H1 (cell line): ENCODE results near the gene EDEM2. TPM values are rescaled to one million over a fixed set of nuclear protein-coding genes. Genes with fewer than 3 reads are reported as not detected.

ENCODE experiments used
- CTCF ChIA-PET: fragments of 300-600 bp; sonication (Branson Sonifier 250); formaldehyde crosslinking; loops from one replicate; lab custom pipeline; 2021; ENCODE audit not compliant: partially characterized antibody; lab: Charles Lee
- POLR2A ChIA-PET: fragments of 300-600 bp; sonication (Branson Sonifier 250); formaldehyde crosslinking; loops from one replicate; lab custom pipeline; 2021; ENCODE audit warnings: inconsistent platforms; ENCODE audit not compliant: partially characterized antibody; lab: Charles Lee
- DNase-seq, 2 experiments: peaks; one replicate each; pipeline versions ENCODE4 v3.0.0 to v3.0.0-alpha.2; 2010 to 2022; ENCODE audit warnings: low spot score in 2 of 2, low read depth in 1 of 2, mixed read lengths in 1 of 2
- FAIRE-seq: peaks from 2 replicates; lab custom pipeline; 2011; peaks lifted over from hg19 to GRCh38; lab: Jason Lieb, UNC
- H2AFZ ChIP-seq: 2 replicates; pipeline ENCODE4 v1.8.1; 2012; ENCODE audit warnings: low read length, inconsistent platforms
- H2AK5ac ChIP-seq: 2 replicates; pipeline ENCODE4 v1.6.1; 2013; ENCODE audit warnings: low read depth, low read length
- H2BK120ac ChIP-seq: replicated peaks from 2 replicates; pipeline ENCODE3; 2013; ENCODE audit warnings: low read depth, low read length, inconsistent platforms
- H2BK12ac ChIP-seq: 2 replicates; pipeline ENCODE4 v1.6.1; 2013; ENCODE audit warnings: low read depth, low read length
- H2BK15ac ChIP-seq: 2 replicates; pipeline ENCODE4 v1.6.1; 2013; ENCODE audit warnings: low read length
- H2BK20ac ChIP-seq: 2 replicates; pipeline ENCODE4 v1.6.1; 2013; ENCODE audit warnings: low read length
- H2BK5ac ChIP-seq: 2 replicates; pipeline ENCODE4 v1.6.1; 2013; ENCODE audit warnings: low read depth, low read length
- H3K14ac ChIP-seq: 2 replicates; pipeline ENCODE4 v1.6.1; 2013; ENCODE audit warnings: inconsistent platforms; ENCODE audit not compliant: insufficient read length
- H3K18ac ChIP-seq: 2 replicates; pipeline ENCODE4 v1.6.1; 2013; ENCODE audit warnings: low read length; ENCODE audit errors: extremely low read depth
- H3K23ac ChIP-seq: 2 replicates; pipeline ENCODE4 v1.6.1; 2013; ENCODE audit warnings: inconsistent platforms; ENCODE audit not compliant: insufficient read length
- H3K23me2 ChIP-seq: 2 replicates; pipeline ENCODE4 v1.6.1; 2013; ENCODE audit warnings: low read depth, low read length
- H3K27ac ChIP-seq: 2 replicates; pipeline ENCODE4 v1.6.1; 2011; ENCODE audit warnings: low read depth, low read length, inconsistent platforms
- H3K27me3 ChIP-seq, 4 experiments: replicated peaks in 1 of 4; 1 replicate in 1 of 4; 2 replicates in 3 of 4; pipeline versions ENCODE4 v1.6.1 to v1.8.1; 2011 to 2013; ENCODE audit warnings: low read length in 3 of 4, mild to moderate bottlenecking in 3 of 4, inconsistent platforms in 2 of 4, mixed read lengths in 2 of 4, moderate library complexity in 1 of 4; ENCODE audit not compliant: control insufficient read depth in 3 of 4, insufficient read depth in 3 of 4; ENCODE audit errors: extremely low read depth in 1 of 4
- H3K36me3 ChIP-seq, 4 experiments: 2 replicates each; pipeline versions ENCODE4 v1.6.1 to v1.8.1; 2011 to 2013; ENCODE audit warnings: mild to moderate bottlenecking in 4 of 4, low read length in 3 of 4, moderate library complexity in 2 of 4, control low read depth in 1 of 4, inconsistent platforms in 1 of 4; ENCODE audit not compliant: insufficient read depth in 4 of 4, control insufficient read depth in 2 of 4
- H3K4ac ChIP-seq: replicated peaks from 2 replicates; pipeline ENCODE3; 2013; ENCODE audit warnings: low read length, low read depth, mixed read lengths, inconsistent platforms; ENCODE audit not compliant: insufficient read length
- H3K4me1 ChIP-seq, 4 experiments: replicated peaks in 1 of 4; 1 replicate in 1 of 4; 2 replicates in 3 of 4; pipeline versions ENCODE4 v1.6.1 to v1.8.1; 2011 to 2013; ENCODE audit warnings: low read length in 3 of 4, inconsistent platforms in 2 of 4, mixed read lengths in 1 of 4; ENCODE audit not compliant: insufficient read depth in 4 of 4, control insufficient read depth in 3 of 4
- H3K4me2 ChIP-seq, 2 experiments: 2 replicates each; pipeline versions ENCODE4 v1.6.1 to v1.8.1; 2011 to 2013; ENCODE audit warnings: low read depth in 2 of 2, low read length in 2 of 2, control low read depth in 1 of 2, inconsistent platforms in 1 of 2, mild to moderate bottlenecking in 1 of 2; ENCODE audit not compliant: insufficient read depth in 1 of 2
- H3K4me3 ChIP-seq, 4 experiments: fragments of 200-600, 300-600 bp in 1 of 4; sonication (generic), shearing (Covaris generic), sonication (Bioruptor Twin) in 1 of 4; 2 replicates each; pipeline versions ENCODE4 v1.5.1 to v1.8.1; 2011 to 2016; ENCODE audit warnings: low read length in 4 of 4, low read depth in 3 of 4, control low read depth in 2 of 4, inconsistent platforms in 2 of 4, mild to moderate bottlenecking in 2 of 4, mixed read lengths in 1 of 4, moderate library complexity in 1 of 4; ENCODE audit not compliant: insufficient read depth in 2 of 4; ENCODE audit errors: extremely low read depth in 1 of 4
- H3K56ac ChIP-seq: replicated peaks from 2 replicates; pipeline ENCODE3; 2013; ENCODE audit warnings: low read depth, mild to moderate bottlenecking, mixed read lengths, low read length, inconsistent platforms; ENCODE audit not compliant: insufficient read length
- H3K79me1 ChIP-seq: 2 replicates; pipeline ENCODE4 v1.6.1; 2013; ENCODE audit warnings: low read depth, low read length, control low read depth
- H3K79me2 ChIP-seq, 2 experiments: 2 replicates each; pipeline versions ENCODE4 v1.6.1 to v1.8.1; 2012 to 2013; ENCODE audit warnings: low read length in 2 of 2, mild to moderate bottlenecking in 2 of 2, inconsistent platforms in 1 of 2; ENCODE audit not compliant: insufficient read depth in 2 of 2, control insufficient read depth in 1 of 2
- H3K9ac ChIP-seq, 4 experiments: replicated peaks in 1 of 4; 1 replicate in 1 of 4; 2 replicates in 3 of 4; pipeline versions ENCODE4 v1.6.1 to v1.8.1; 2011 to 2013; ENCODE audit warnings: low read depth in 3 of 4, low read length in 3 of 4, control low read depth in 2 of 4, mild to moderate bottlenecking in 2 of 4, moderate library complexity in 2 of 4, inconsistent platforms in 1 of 4; ENCODE audit errors: extremely low read depth in 1 of 4
- H3K9me3 ChIP-seq, 2 experiments: 2 replicates each; pipeline versions ENCODE4 v1.6.1 to v1.8.1; 2012 to 2013; ENCODE audit warnings: mild to moderate bottlenecking in 2 of 2, moderate library complexity in 2 of 2, control low read depth in 1 of 2, inconsistent platforms in 1 of 2, low read depth in 1 of 2, low read length in 1 of 2, mixed read lengths in 1 of 2; ENCODE audit not compliant: insufficient read depth in 2 of 2
- H4K20me1 ChIP-seq, 2 experiments: replicated peaks in 1 of 2; 2 replicates each; pipeline versions ENCODE3 to v1.8.1; 2011 to 2013; ENCODE audit warnings: inconsistent platforms in 2 of 2, low read length in 2 of 2, mild to moderate bottlenecking in 1 of 2; ENCODE audit not compliant: insufficient read depth in 2 of 2, control insufficient read depth in 1 of 2
- H4K5ac ChIP-seq: 2 replicates; pipeline ENCODE4 v1.6.1; 2013; ENCODE audit warnings: low read length, low read depth, mixed read lengths, inconsistent platforms; ENCODE audit not compliant: insufficient read length
- H4K8ac ChIP-seq: 2 replicates; pipeline ENCODE4 v1.8.0; 2013; ENCODE audit warnings: mild to moderate bottlenecking, moderate library complexity, low read length, inconsistent platforms; ENCODE audit not compliant: insufficient read depth; ENCODE audit errors: extremely low read depth
- H4K91ac ChIP-seq: replicated peaks from 2 replicates; pipeline ENCODE3; 2013; ENCODE audit warnings: low read length, mixed read lengths, inconsistent platforms; ENCODE audit not compliant: insufficient read length
- MAX ChIP-seq: IDR thresholded peaks from 2 replicates; pipeline ENCODE4 v1.6.1; 2012; ENCODE audit warnings: inconsistent platforms
- RXRA ChIP-seq: IDR thresholded peaks from 2 replicates; pipeline ENCODE4 v1.6.1; 2011; ENCODE audit warnings: low read depth, mild to moderate bottlenecking, low read length, moderate library complexity; ENCODE audit not compliant: insufficient read depth
- WGBS, 2 experiments: shearing (Covaris generic) in 1 of 2; methylation state at CpG; one replicate each; pipeline versions ENCODE4 v1.1.6 to v1.1.7; 2013 to 2015; ENCODE audit warnings: low lambda C conversion rate in 2 of 2, mixed read lengths in 2 of 2, inconsistent platforms in 1 of 2, low coverage in 1 of 2, missing lambda C conversion rate in 1 of 2; ENCODE audit not compliant: insufficient replicate concordance in 2 of 2, insufficient coverage in 1 of 2, insufficient read length in 1 of 2; ENCODE audit errors: extremely low coverage in 1 of 2, missing lambda C conversion rate in 1 of 2; 5-methylcytosine and 5-hydroxymethylcytosine counted together
- polyA plus RNA-seq, 7 experiments: library from polyadenylated mRNA; depleted of rRNA in 3 of 7; stranded (reverse) in 5 of 7; unstranded in 2 of 7; fragments of >200 nt in 5 of 7; fragments of 200-250 nt in 2 of 7; gene quantifications; 1 replicate in 5 of 7; 2 replicates in 1 of 7; 4 replicates in 1 of 7; pipeline versions ENCODE4 v1.2.1 to v1.2.3, GENCODE V29; 2011 to 2013; ENCODE audit warnings: missing spikeins in 2 of 7, mixed read lengths in 2 of 7
- total RNA-seq: library from RNA; stranded (reverse); fragmentation: NEBNext Ultra II Directional; extraction: Animal tissue kit (Norgen Biotek cat#: 25700); gene quantifications from 2 replicates; pipeline ENCODE4 v1.2.1, GENCODE V29; 2021
- TF ChIP-seq, protein P1 (sequence below): IDR thresholded peaks from 2 replicates; pipeline ENCODE4 v1.6.1; 2012; ENCODE audit warnings: inconsistent platforms

Gene EDEM2
- total and polyA plus RNA-seq, 2 of the 8 experiments (the other 6 are each of a cell fraction or from before 2014, with no cell fraction given): 15.2 to 19.6 TPM

GRCh38 chr20:35133735-35134134 lies 13.4 kb downstream of the EDEM2 start:
- no peaks in the 10 kb centered on the region for H3K79me2 ChIP-seq
- H3K4me3 ChIP-seq: no peak overlapping the region
- H3K9ac ChIP-seq: no peak overlapping the region
- H2BK12ac ChIP-seq: no peak overlapping the region
- H3K23me2 ChIP-seq: no peaks in the 10 kb centered on the region
- H2BK5ac ChIP-seq: no peak overlapping the region
- ChIA-PET POLR2A (interaction anchor here (2.2 kb wide), 1 partner anchor 17 kb away, joined by 5 read pairs; no protein-coding TSS in a partner anchor), CTCF (interaction anchor here (0.8 to 2.5 kb wide), 4 partner anchors 11 to 196 kb away, joined by 3 to 10 read pairs (median 4); no protein-coding TSS in a partner anchor)
- H3K36me3 ChIP-seq: peaks cover 9 to 62% (median 31%) of the 10 kb centered on the region in 4 experiments; a peak in 7 of 8 replicates
- no peak overlapping the region for H4K8ac ChIP-seq
- no peaks in the 10 kb centered on the region for H3K79me1 ChIP-seq
- 84% methylated on average over 5 of the region's 5 CpGs; no CpG with 5 or more reads in 1 of the 2 experiments for WGBS, 2 experiments
- no peak overlapping the region for H3K14ac ChIP-seq
- H3K18ac ChIP-seq: no peak overlapping the region
- DNase-seq: no peak
- no peak overlapping the region for H4K5ac ChIP-seq
- H3K56ac ChIP-seq: no peak overlapping the region
- H4K20me1 ChIP-seq: peaks cover 0 to 2% of the 10 kb centered on the region in 2 experiments
- no peak overlapping the region for H2BK20ac ChIP-seq
- no peak overlapping the region for H3K23ac ChIP-seq
- no peak overlapping the region for H3K4me2 ChIP-seq
- FAIRE-seq: no peak
- no peak overlapping the region for H3K4ac ChIP-seq
- no peaks in the 10 kb centered on the region for H3K4me1 ChIP-seq
- no peak overlapping the region for H4K91ac ChIP-seq
- H2BK120ac ChIP-seq: no peak overlapping the region
- no peak overlapping the region for H2AK5ac ChIP-seq
- H2BK15ac ChIP-seq: no peak overlapping the region
- H3K27me3 ChIP-seq: no peaks in the 10 kb centered on the region
- no peak overlapping the region for H2AFZ ChIP-seq
- no peak overlapping the region for H3K27ac ChIP-seq
- no peaks in the 10 kb centered on the region for H3K9me3 ChIP-seq
- TF ChIP-seq, protein P1, sequence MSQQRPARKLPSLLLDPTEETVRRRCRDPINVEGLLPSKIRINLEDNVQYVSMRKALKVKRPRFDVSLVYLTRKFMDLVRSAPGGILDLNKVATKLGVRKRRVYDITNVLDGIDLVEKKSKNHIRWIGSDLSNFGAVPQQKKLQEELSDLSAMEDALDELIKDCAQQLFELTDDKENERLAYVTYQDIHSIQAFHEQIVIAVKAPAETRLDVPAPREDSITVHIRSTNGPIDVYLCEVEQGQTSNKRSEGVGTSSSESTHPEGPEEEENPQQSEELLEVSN: no peak
- TF ChIP-seq MAX (no peak), RXRA (no peak)
